HG02885 (cell line): Measurements from ENCODE around the gene LRFN3.
"Not testable (repeated sequence)": the region's sequence is repeated elsewhere in the genome, so short reads cannot be mapped to it uniquely, and the experiment has no call there.

ENCODE experiments used
- ATAC-seq: cut with Tn5 transposase; IDR thresholded peaks from one replicate; pipeline ENCODE4 v1.9.1; 2021; ENCODE audit warnings: mild to moderate bottlenecking; ENCODE audit not compliant: unreplicated experiment, poor library complexity

The LRFN3 gene

GRCh38 chr19:35938282-35939224 lies 2.4 kb downstream of the LRFN3 start:
- ATAC-seq = no peak

- ATAC-seq = no peak
Measured at GRCh38 chr19:35939307-35940077, 3.3 kb downstream of the LRFN3 start.

- ATAC-seq = no peak
Measured at GRCh38 chr19:35940078-35940775, 4.1 kb downstream of the LRFN3 start.

- no peak for ATAC-seq
Measured at GRCh38 chr19:35940839-35941238, 4.7 kb downstream of the LRFN3 start.

GRCh38 chr19:35942235-35942634 lies 6.1 kb downstream of the LRFN3 start:
- no peak for ATAC-seq

GRCh38 chr19:35943321-35944301 lies 7.4 kb downstream of the LRFN3 start:
- no peak for ATAC-seq

- no peak for ATAC-seq
Measured at GRCh38 chr19:35944556-35944955, 8.4 kb downstream of the LRFN3 start.

- ATAC-seq = no peak
Measured at GRCh38 chr19:35945121-35945790, 9.1 kb downstream of the LRFN3 start.

- no peak for ATAC-seq
Measured at GRCh38 chr19:35946203-35946602, 10.0 kb downstream of the LRFN3 start.

GRCh38 chr19:35949131-35949530 lies 13.0 kb downstream of the LRFN3 start:
- ATAC-seq = no peak

GRCh38 chr19:35955881-35956634 lies 19.9 kb downstream of the LRFN3 start:
- no peak for ATAC-seq

- ATAC-seq = not testable (repeated sequence)
Measured at GRCh38 chr19:35957411-35957810, 21.2 kb downstream of the LRFN3 start.

GRCh38 chr19:35958660-35959039 lies 22.5 kb downstream of the LRFN3 start:
- ATAC-seq = no peak

GRCh38 chr19:35959040-35959967 lies 23.1 kb downstream of the LRFN3 start:
- ATAC-seq = peak; percentile 45

GRCh38 chr19:35959968-35960320 lies 23.8 kb downstream of the LRFN3 start:
- no peak for ATAC-seq

GRCh38 chr19:35960432-35960972 lies 24.3 kb downstream of the LRFN3 start:
- ATAC-seq = no peak

- no peak for ATAC-seq
Measured at GRCh38 chr19:35963514-35963913, 27.3 kb downstream of the LRFN3 start.
